CD4-positive, alpha-beta T cell (primary cell): ENCODE results near the gene OPA3. TPM values are rescaled to one million over a fixed set of nuclear protein-coding genes. Genes with fewer than 3 reads are reported as not detected.
A peak's percentile ranks its signal among the peaks of the same experiment; 100 is the strongest.

Source experiments
- ATAC-seq: fragments of 200-7000 bp; cut with Tn5 transposase; one replicate; pipeline ENCODE4 v1.10.0; 2022; ENCODE audit warnings: mild to moderate bottlenecking; ENCODE audit not compliant: poor library complexity
- CTCF ChIA-PET: fragments of 350-600 bp; sonication (Branson Sonifier 250); formaldehyde crosslinking; loops from one replicate; lab custom pipeline; 2021; ENCODE audit warnings: antibody characterized with exemption, inconsistent platforms; lab: Charles Lee
- POLR2A ChIA-PET: fragments of 350-600 bp; sonication (Branson Sonifier 250); formaldehyde crosslinking; loops from one replicate; lab custom pipeline; 2021; ENCODE audit warnings: antibody characterized with exemption, inconsistent platforms; lab: Charles Lee
- DNase-seq, 14 experiments: peaks; one replicate each; pipeline ENCODE4 v3.0.0-alpha.2; 2013 to 2020; ENCODE audit warnings: mixed read lengths in 2 of 14
- H3K27ac ChIP-seq, 2 donors: one replicate each; pipeline versions ENCODE4 v1.5.1 to v1.7.0; 2013; ENCODE audit warnings: low read length in 2 of 2, low read depth in 1 of 2, mild to moderate bottlenecking in 1 of 2
- H3K27me3 ChIP-seq, 2 experiments: 1 replicate in 1 of 2; 2 replicates in 1 of 2; pipeline versions ENCODE4 v1.6.1 to v1.7.0; 2013; ENCODE audit warnings: low read length in 2 of 2, control low read depth in 1 of 2, mild to moderate bottlenecking in 1 of 2, moderate library complexity in 1 of 2; ENCODE audit not compliant: insufficient read depth in 2 of 2, control insufficient read depth in 1 of 2
- H3K36me3 ChIP-seq: one replicate; pipeline ENCODE4 v1.6.1; 2013; ENCODE audit warnings: low read length, control low read depth; ENCODE audit not compliant: insufficient read depth
- H3K4me1 ChIP-seq: one replicate; pipeline ENCODE4 v1.6.1; 2013; ENCODE audit warnings: low read length, control low read depth; ENCODE audit not compliant: insufficient read depth
- H3K4me3 ChIP-seq: one replicate; pipeline ENCODE4 v1.5.1; 2013; ENCODE audit warnings: mild to moderate bottlenecking, low read length, moderate library complexity
- H3K9me3 ChIP-seq, 2 experiments: 1 replicate in 1 of 2; 2 replicates in 1 of 2; pipeline versions ENCODE4 v1.6.1 to v1.7.0; 2013; ENCODE audit warnings: low read length in 2 of 2, mild to moderate bottlenecking in 2 of 2, control low read depth in 1 of 2, moderate library complexity in 1 of 2; ENCODE audit not compliant: control insufficient read depth in 1 of 2, insufficient read depth in 1 of 2
- H3K27ac Mint-ChIP-seq: one replicate; pipeline ENCODE4 v1.8.0; 2020; ENCODE audit warnings: mixed read lengths
- H3K27me3 Mint-ChIP-seq: one replicate; pipeline ENCODE4 v1.8.0; 2021; ENCODE audit warnings: mixed read lengths
- H3K36me3 Mint-ChIP-seq: one replicate; pipeline ENCODE4 v1.8.0; 2021; ENCODE audit warnings: low read depth, mixed read lengths
- H3K4me1 Mint-ChIP-seq: one replicate; pipeline ENCODE4 v1.8.0; 2021; ENCODE audit warnings: low read depth, mixed read lengths
- H3K4me3 Mint-ChIP-seq: one replicate; pipeline ENCODE4 v1.8.0; 2020; ENCODE audit warnings: mild to moderate bottlenecking, mixed read lengths
- H3K9me3 Mint-ChIP-seq: one replicate; pipeline ENCODE4 v1.8.0; 2020; ENCODE audit warnings: mixed read lengths
- intact Hi-C, 2 experiments: fragments of 100-400 bp; cut with DNase I in 1 of 2; cut with micrococcal nuclease in 1 of 2; formaldehyde crosslinking; loops; one replicate each; pipeline versions ENCODE4 v1.15.1 to v1.9.0; 2023 to 2025; cut with DNase I, micrococcal nuclease
- total RNA-seq, 174 experiments: library from RNA in 2 of 174; stranded (reverse) in 2 of 174; gene quantifications; one replicate each; pipeline ENCODE4 v1.2.3 and lab custom pipeline; 2021 to 2026
- TF ChIP-seq, protein P1 (sequence below): fragments of 200-600 bp; IDR thresholded peaks from one replicate; pipeline ENCODE4 v1.8.0; 2022; ENCODE audit warnings: antibody characterized with exemption, mild to moderate bottlenecking

Gene OPA3
- total RNA-seq, 2 experiments from 2014 or later: 3.1 to 3.2 TPM

DNA sequence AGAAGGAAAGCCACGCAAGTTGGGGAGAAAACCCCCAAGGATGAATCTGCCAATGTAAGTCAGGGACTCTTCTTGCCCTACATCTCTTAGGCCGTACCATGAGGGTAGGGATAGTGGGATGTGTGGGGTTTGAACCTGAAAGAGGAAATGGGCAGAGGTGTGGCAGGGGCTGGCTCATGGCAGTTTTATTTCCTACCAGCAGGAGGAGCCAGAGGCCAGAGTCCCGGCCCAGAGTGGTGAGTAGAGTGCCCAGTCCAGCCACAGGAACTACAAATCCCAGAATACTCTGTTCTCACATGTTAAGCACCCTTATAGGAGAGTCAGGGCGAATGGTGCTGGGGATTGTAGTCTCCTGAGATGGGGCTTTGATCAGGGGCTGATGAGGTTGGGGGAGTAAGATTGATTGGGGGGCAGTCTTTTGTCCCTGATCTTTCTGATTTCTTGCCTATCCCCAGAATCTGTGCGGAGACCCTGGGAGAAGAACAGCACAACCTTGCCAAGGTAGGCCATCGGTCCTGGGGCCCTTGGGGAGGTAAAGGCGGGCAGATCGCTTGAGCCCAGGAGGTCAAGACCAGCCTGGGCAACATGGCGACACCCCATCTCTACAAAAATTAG is 60.9 kb downstream of the OPA3 start:
- no peaks in the 10 kb centered on the region for H3K9me3 Mint-ChIP-seq
- H3K27me3 Mint-ChIP-seq: no peaks in the 10 kb centered on the region

DNA sequence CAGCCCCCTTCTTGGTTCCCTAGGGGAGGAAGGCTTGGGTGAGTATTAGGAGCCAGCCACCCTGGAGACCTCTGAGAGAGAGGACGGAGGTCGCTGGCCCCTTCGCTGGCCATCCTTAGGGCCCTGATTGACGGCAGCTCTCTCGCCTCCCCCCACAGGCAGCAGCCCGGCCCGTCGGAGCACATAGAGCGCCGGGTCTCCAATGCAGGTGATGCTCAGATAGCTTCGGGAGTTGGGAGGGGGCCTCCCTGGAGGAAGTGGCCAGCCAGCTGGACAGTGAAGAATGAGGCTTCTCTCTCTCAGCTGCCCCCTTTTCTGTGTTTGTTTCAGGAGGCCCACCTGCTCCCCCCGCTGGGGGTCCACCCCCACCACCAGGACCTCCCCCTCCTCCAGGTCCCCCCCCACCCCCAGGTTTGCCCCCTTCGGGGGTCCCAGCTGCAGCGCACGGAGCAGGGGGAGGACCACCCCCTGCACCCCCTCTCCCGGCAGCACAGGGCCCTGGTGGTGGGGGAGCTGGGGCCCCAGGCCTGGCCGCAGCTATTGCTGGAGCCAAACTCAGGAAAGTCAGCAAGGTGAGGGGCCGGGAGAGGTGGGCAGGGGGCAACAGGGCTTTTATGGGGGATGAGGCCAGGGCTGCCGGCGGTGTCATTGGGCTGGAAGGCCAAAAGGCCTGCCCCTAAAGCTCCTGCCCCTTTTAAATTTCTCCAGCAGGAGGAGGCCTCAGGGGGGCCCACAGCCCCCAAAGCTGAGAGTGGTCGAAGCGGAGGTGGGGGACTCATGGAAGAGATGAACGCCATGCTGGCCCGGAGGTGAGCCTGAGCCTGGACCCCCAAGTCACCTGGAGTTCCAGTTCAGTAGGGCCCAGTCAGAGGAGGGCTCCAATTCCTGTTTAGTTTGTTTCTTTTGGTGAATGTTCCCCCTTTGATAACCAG is 62.3 kb downstream of the OPA3 start:
- ChIA-PET CTCF (interaction anchor here (0.7 to 1.4 kb wide), 3 partner anchors 36 to 120 kb away, joined by 3 to 5 read pairs (median 3); no protein-coding TSS in a partner anchor), POLR2A (no interaction called here)
- Mint-ChIP-seq H3K9me3 (no peaks in the 10 kb centered on the region), H3K27me3 (no peaks in the 10 kb centered on the region), H3K36me3 (peaks cover 76% of the 10 kb centered on the region), H3K27ac (no peak overlapping the region), H3K4me1 (peaks cover 7% of the 10 kb centered on the region), H3K4me3 (no peak overlapping the region)
- no peak for ATAC-seq
- Histone ChIP-seq H3K4me3 (no peak overlapping the region), H3K27ac (no peak overlapping the region), H3K36me3 (peaks cover 76% of the 10 kb centered on the region), H3K27me3 (no peaks in the 10 kb centered on the region), H3K4me1 (peaks cover 6% of the 10 kb centered on the region), H3K9me3 (no peaks in the 10 kb centered on the region)
- TF ChIP-seq, protein P1, sequence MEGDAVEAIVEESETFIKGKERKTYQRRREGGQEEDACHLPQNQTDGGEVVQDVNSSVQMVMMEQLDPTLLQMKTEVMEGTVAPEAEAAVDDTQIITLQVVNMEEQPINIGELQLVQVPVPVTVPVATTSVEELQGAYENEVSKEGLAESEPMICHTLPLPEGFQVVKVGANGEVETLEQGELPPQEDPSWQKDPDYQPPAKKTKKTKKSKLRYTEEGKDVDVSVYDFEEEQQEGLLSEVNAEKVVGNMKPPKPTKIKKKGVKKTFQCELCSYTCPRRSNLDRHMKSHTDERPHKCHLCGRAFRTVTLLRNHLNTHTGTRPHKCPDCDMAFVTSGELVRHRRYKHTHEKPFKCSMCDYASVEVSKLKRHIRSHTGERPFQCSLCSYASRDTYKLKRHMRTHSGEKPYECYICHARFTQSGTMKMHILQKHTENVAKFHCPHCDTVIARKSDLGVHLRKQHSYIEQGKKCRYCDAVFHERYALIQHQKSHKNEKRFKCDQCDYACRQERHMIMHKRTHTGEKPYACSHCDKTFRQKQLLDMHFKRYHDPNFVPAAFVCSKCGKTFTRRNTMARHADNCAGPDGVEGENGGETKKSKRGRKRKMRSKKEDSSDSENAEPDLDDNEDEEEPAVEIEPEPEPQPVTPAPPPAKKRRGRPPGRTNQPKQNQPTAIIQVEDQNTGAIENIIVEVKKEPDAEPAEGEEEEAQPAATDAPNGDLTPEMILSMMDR: no peak
- no peak for DNase-seq
- intact Hi-C loops: loop anchor here (2.0 to 5.0 kb wide), 4 partner anchors 15 to 170 kb away; partner anchors contain the start of genes QPCTL (in 1 of the 2), SNRPD2 (in 1 of the 2) and VASP (in 1 of the 2)

More for the DNA sequence above, 60.9 kb downstream of the OPA3 start:
- Mint-ChIP-seq H3K27ac (peak overlapping the region; percentile 53), H3K4me1 (peaks cover 19% of the 10 kb centered on the region), H3K4me3 (no peak overlapping the region), H3K36me3 (peaks cover 70% of the 10 kb centered on the region)
- Histone ChIP-seq H3K9me3 (no peaks in the 10 kb centered on the region), H3K27me3 (no peaks in the 10 kb centered on the region), H3K4me3 (no peak overlapping the region), H3K36me3 (peaks cover 62% of the 10 kb centered on the region), H3K27ac (no peak overlapping the region), H3K4me1 (peaks cover 11% of the 10 kb centered on the region)
- CTCF ChIA-PET: interaction anchor here (1.0 to 1.6 kb wide), 2 partner anchors 35 to 169 kb away, joined by 3 to 9 read pairs; partner anchors contain the start of gene QPCTL
- TF ChIP-seq, protein P1: peak; percentile 76
- ATAC-seq: peak; percentile 99
- peak; percentile 54 to 92 (median 66) for DNase-seq
- intact Hi-C loops: loop anchor here (1.0 to 5.0 kb wide), 9 partner anchors 15 to 169 kb away; partner anchors contain the start of genes QPCTL (in 1 of the 2), SNRPD2 (in 1 of the 2) and VASP (in 1 of the 2)
- POLR2A ChIA-PET: interaction anchor here (0.9 kb wide), 1 partner anchor 60 kb away, joined by 3 read pairs; no protein-coding TSS in a partner anchor

DNA sequence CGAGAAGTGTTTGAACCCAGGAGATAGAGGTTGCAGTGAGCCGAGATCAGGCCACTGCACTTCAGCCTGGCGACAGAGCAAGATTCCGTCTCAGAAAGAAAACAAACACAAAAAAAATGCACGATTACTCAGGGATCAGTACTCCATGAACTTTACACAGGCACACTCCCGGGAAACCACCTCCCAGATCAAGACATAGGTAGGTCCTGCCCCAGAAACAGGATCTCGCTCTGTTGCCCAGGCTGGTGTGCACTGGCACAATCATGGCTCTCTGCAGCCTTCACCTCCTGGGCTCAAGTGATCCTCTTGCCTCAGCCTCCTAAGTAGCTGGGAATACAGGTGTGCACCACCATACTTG is 66.2 kb downstream of the OPA3 start:
- intact Hi-C loops: no loop called here
- Histone ChIP-seq H3K27ac (no peak overlapping the region), H3K27me3 (no peaks in the 10 kb centered on the region), H3K4me3 (no peak overlapping the region), H3K9me3 (no peaks in the 10 kb centered on the region), H3K4me1 (peaks cover 33% of the 10 kb centered on the region), H3K36me3 (peaks cover 67% of the 10 kb centered on the region)
- no peaks in the 10 kb centered on the region for H3K27me3 Mint-ChIP-seq
- DNase-seq (no peak), ATAC-seq (no peak)
- H3K4me3 Mint-ChIP-seq: no peak overlapping the region
- peaks cover 61% of the 10 kb centered on the region for H3K36me3 Mint-ChIP-seq
- TF ChIP-seq, protein P1: no peak
- peaks cover 24% of the 10 kb centered on the region for H3K4me1 Mint-ChIP-seq
- ChIA-PET POLR2A (no interaction called here), CTCF (no interaction called here)
- H3K9me3 Mint-ChIP-seq: no peaks in the 10 kb centered on the region
- H3K27ac Mint-ChIP-seq: no peak overlapping the region
